K562 (cell line): Measurements from ENCODE around the gene UGT3A2. TPM values are rescaled to one million over a fixed set of nuclear protein-coding genes. Genes with fewer than 3 reads are reported as not detected.

Experiments used
- ATAC-seq: fragments of 200-7000 bp; cut with Tn5 transposase; 3 replicates; pipeline ENCODE4 v1.9.1; 2020; ENCODE audit warnings: moderate library complexity
- BruUV-seq: library from RNA; stranded (reverse); fragments of 400-500 nt; replicated peaks from 2 replicates; lab custom pipeline; 2021; lab: Mats Ljungman, UMichigan
- CTCF ChIA-PET: fragments of 300-600 bp; formaldehyde crosslinking; extraction: SDS; loops from one replicate; lab custom pipeline; 2021; ENCODE audit warnings: low intra/inter-chr PET ratio; lab: Yijun Ruan, JAX
- POLR2A ChIA-PET: fragments of 300-600, 350-650 bp; sonication (Branson Sonifier 250); formaldehyde crosslinking; extraction: SDS; loops from one replicate; lab custom pipeline; 2021; ENCODE audit warnings: antibody characterized with exemption, inconsistent platforms; lab: Yijun Ruan, JAX
- DNase-seq, 4 experiments: peaks; one replicate each; pipeline versions ENCODE4 v3.0.0 to v3.0.0-alpha.2; 2011 to 2018; ENCODE audit warnings: low spot score in 3 of 4, mixed read lengths in 3 of 4; ENCODE audit errors: extremely low read depth in 1 of 4
- FAIRE-seq: peaks from 2 replicates; lab custom pipeline; 2011; peaks lifted over from hg19 to GRCh38; lab: Jason Lieb, UNC
- H2AFZ ChIP-seq: 2 replicates; pipeline ENCODE4 v1.6.0; 2011; ENCODE audit warnings: low read depth, low read length, control low read depth, inconsistent platforms
- H3K27ac ChIP-seq: fragments of 200-600 bp; 3 replicates; pipeline ENCODE4 v1.8.0; 2011; ENCODE audit warnings: low read depth, mild to moderate bottlenecking, control low read depth, inconsistent platforms, low read length, moderate library complexity, mixed read lengths; ENCODE audit errors: extremely low read depth
- H3K27me3 ChIP-seq, 2 experiments: fragments of 300-600 bp in 1 of 2; 2 replicates in 1 of 2; 3 replicates in 1 of 2; pipeline versions ENCODE4 v1.6.0 to v1.8.0; 2011; ENCODE audit warnings: inconsistent platforms in 2 of 2, low read length in 2 of 2, mild to moderate bottlenecking in 1 of 2, mixed read lengths in 1 of 2, moderate library complexity in 1 of 2; ENCODE audit not compliant: control insufficient read depth in 2 of 2, insufficient read depth in 2 of 2
- H3K36me3 ChIP-seq: fragments of 300-600 bp; 3 replicates; pipeline ENCODE4 v1.8.0; 2011; ENCODE audit warnings: mild to moderate bottlenecking, low read length, inconsistent platforms; ENCODE audit not compliant: control insufficient read depth, insufficient read depth
- H3K4me1 ChIP-seq, 2 experiments: fragments of 200-600 bp in 1 of 2; replicated peaks in 1 of 2; 2 replicates in 1 of 2; 3 replicates in 1 of 2; pipeline versions ENCODE4 v1.5.1 to v1.8.0; 2011; ENCODE audit warnings: inconsistent platforms in 2 of 2, low read length in 2 of 2, mild to moderate bottlenecking in 1 of 2, mixed read lengths in 1 of 2, moderate library complexity in 1 of 2; ENCODE audit not compliant: control insufficient read depth in 2 of 2, insufficient read depth in 2 of 2
- H3K4me2 ChIP-seq: 2 replicates; pipeline ENCODE4 v1.6.1; 2011; ENCODE audit warnings: low read length, control low read depth, inconsistent platforms, mixed read lengths; ENCODE audit not compliant: insufficient read depth
- H3K4me3 ChIP-seq: fragments of 200-600 bp; sonication (generic), shearing (Covaris generic); 2 replicates; pipeline ENCODE4 v1.5.1; 2016; ENCODE audit warnings: control low read depth, inconsistent platforms
- H3K79me2 ChIP-seq: fragments of 200-600 bp; 3 replicates; pipeline ENCODE4 v1.8.0; 2011; ENCODE audit warnings: low read length, inconsistent platforms; ENCODE audit not compliant: control insufficient read depth, insufficient read depth
- H3K9ac ChIP-seq, 2 experiments: 2 replicates each; pipeline versions ENCODE4 v1.6.0 to v1.6.1; 2011; ENCODE audit warnings: low read depth in 2 of 2, low read length in 2 of 2, control low read depth in 1 of 2, inconsistent platforms in 1 of 2, mild to moderate bottlenecking in 1 of 2, mixed read lengths in 1 of 2; ENCODE audit not compliant: insufficient read depth in 1 of 2
- H3K9me1 ChIP-seq: one replicate; pipeline ENCODE4 v1.6.0; 2011; ENCODE audit warnings: inconsistent platforms, mild to moderate bottlenecking, low read length, moderate library complexity; ENCODE audit not compliant: control insufficient read depth, insufficient read depth
- H3K9me3 ChIP-seq: replicated peaks from 2 replicates; pipeline ENCODE4 v1.5.1; 2011; ENCODE audit warnings: low read depth, low read length, inconsistent platforms; ENCODE audit not compliant: control insufficient read depth, insufficient read depth
- H4K20me1 ChIP-seq: replicated peaks from 2 replicates; pipeline ENCODE4 v1.6.1; 2011; ENCODE audit warnings: low read length, inconsistent platforms, mixed read lengths; ENCODE audit not compliant: control insufficient read depth, insufficient read depth
- KLF16 ChIP-seq: IDR thresholded peaks from 2 replicates; pipeline ENCODE4 v1.6.1; 2016; ENCODE audit warnings: antibody characterized with exemption
- SMC3 ChIP-seq: conservative IDR thresholded peaks from 2 replicates; pipeline ENCODE4 v1.6.1; 2011; ENCODE audit warnings: low read depth, low read length, improper control_type of control experiment; ENCODE audit not compliant: insufficient read depth
- ZNF41 ChIP-seq: fragments of 250-450 bp; sonication (Bioruptor Pico); conservative IDR thresholded peaks from 2 replicates; pipeline ENCODE4 v1.4.0; 2020; ENCODE audit warnings: mild to moderate bottlenecking
- ZNF699 ChIP-seq: fragments of 250-450 bp; sonication (Bioruptor Pico); IDR thresholded peaks from 2 replicates; pipeline ENCODE4 v1.8.0; 2021; ENCODE audit warnings: mild to moderate bottlenecking, moderate library complexity; ENCODE audit not compliant: insufficient replicate concordance
- WGBS: fragments of 100-300 bp; shearing (Covaris generic); methylation state at CpG from one replicate; pipeline ENCODE4 v1.1.6; 2016; ENCODE audit warnings: low coverage, mixed read lengths; ENCODE audit not compliant: insufficient coverage; ENCODE audit errors: missing lambda C conversion rate; 5-methylcytosine and 5-hydroxymethylcytosine counted together
- in situ Hi-C: fragments of 300-500 bp; cut with MboI; formaldehyde crosslinking; loops from 4 replicates; pipeline ENCODE4 v1.15.0; 2018; ENCODE audit warnings: inconsistent platforms, mixed read lengths
- intact Hi-C: fragments of 100-400 bp; cut with micrococcal nuclease; formaldehyde crosslinking; loops from 2 replicates; pipeline ENCODE4 v1.14.2; 2022
- polyA plus RNA-seq, 8 experiments: library from polyadenylated mRNA; depleted of rRNA in 4 of 8; stranded (reverse) in 5 of 8; unstranded in 3 of 8; fragments of >200 nt; fragmentation: Nextera tagmentation in 2 of 8; fragmentation: Illumina TruSeq in 1 of 8; extraction: Ambion mirVana in 2 of 8; extraction: Trizol in 1 of 8; gene quantifications; 2 replicates each; pipeline versions ENCODE4 v1.2.1 to v1.2.3, GENCODE V29; 2011 to 2014; ENCODE audit warnings: inconsistent platforms in 1 of 8, missing spikeins in 1 of 8
- total RNA-seq, 7 experiments: library from RNA; depleted of rRNA in 6 of 7; stranded (reverse); fragments of >200 nt in 6 of 7; fragmentation: Illumina TruSeq in 2 of 7; extraction: Trizol in 2 of 7; gene quantifications; 2 replicates each; pipeline versions ENCODE4 v1.2.1 to v1.2.3, GENCODE V29; 2011 to 2021; ENCODE audit warnings: low replicate concordance in 1 of 7
- TF ChIP-seq, protein P1 (sequence below): fragments of 250-450 bp; sonication (Bioruptor Pico); IDR thresholded peaks from 2 replicates; pipeline ENCODE4 v1.8.0; 2021; ENCODE audit warnings: borderline replicate concordance, mild to moderate bottlenecking, moderate library complexity; ENCODE audit not compliant: poor library complexity, severe bottlenecking

Gene UGT3A2
- total and polyA plus RNA-seq, 9 of the 15 experiments (the other 6 are each of a cell fraction or from before 2014, with no cell fraction given): not detected

DNA sequence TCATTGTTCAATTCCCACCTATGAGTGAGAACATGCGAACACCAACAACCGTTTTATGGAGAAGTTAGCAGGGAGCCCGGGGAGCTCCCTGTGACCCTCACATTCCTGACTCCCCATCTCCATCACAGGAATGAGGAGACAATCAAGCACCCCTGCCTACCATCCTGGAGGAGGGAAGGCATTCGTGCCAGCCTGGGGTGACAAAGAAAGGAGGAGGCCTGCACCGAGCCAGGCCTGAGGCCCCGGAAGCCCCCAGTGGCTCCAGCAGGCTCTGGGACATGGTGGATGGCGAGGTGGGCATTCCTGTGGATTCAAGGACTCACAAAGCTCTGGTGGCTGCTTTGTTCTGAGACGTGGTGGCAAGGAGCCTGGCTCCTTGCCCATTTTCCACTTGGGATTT is 39.0 kb downstream of the UGT3A2 start:
- H3K9ac ChIP-seq: no peak overlapping the region
- TF ChIP-seq SMC3: no peak
- TF ChIP-seq, protein P1, sequence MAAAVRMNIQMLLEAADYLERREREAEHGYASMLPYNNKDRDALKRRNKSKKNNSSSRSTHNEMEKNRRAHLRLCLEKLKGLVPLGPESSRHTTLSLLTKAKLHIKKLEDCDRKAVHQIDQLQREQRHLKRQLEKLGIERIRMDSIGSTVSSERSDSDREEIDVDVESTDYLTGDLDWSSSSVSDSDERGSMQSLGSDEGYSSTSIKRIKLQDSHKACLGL (CRISPR knock-in tag): no peak
- TF ChIP-seq KLF16: no peak
- TF ChIP-seq ZNF41 (CRISPR knock-in tag): no peak
- no peak for TF ChIP-seq ZNF699 (CRISPR knock-in tag)
- no peaks in the 10 kb centered on the region for H3K9me1 ChIP-seq
- no peaks in the 10 kb centered on the region for H4K20me1 ChIP-seq
- no TSS peak for BruUV-seq
- H2AFZ ChIP-seq: no peak overlapping the region
- ATAC-seq: no peak
- no peaks in the 10 kb centered on the region for H3K9me3 ChIP-seq
- in situ Hi-C loops: no loop called here
- H3K27me3 ChIP-seq: no peaks in the 10 kb centered on the region
- H3K79me2 ChIP-seq: no peaks in the 10 kb centered on the region
- FAIRE-seq: no peak
- no peak overlapping the region for H3K4me3 ChIP-seq
- no peak overlapping the region for H3K4me2 ChIP-seq
- WGBS: 0% methylated on average over 8 of the region's 8 CpGs
- ChIA-PET CTCF (no interaction called here), POLR2A (no interaction called here)
- no peaks in the 10 kb centered on the region for H3K36me3 ChIP-seq
- DNase-seq: no peak
- intact Hi-C loops: no loop called here
- H3K27ac ChIP-seq: no peak overlapping the region
- no peaks in the 10 kb centered on the region for H3K4me1 ChIP-seq
